GM23248 (cell line): ENCODE measurements around the gene CELF1.

Source experiments
- EZH2 ChIP-seq: fragments of 200-600 bp; sonication (generic); IDR thresholded peaks from 2 replicates; pipeline ENCODE4 v1.6.1; 2018; ENCODE audit warnings: antibody characterized with exemption, mild to moderate bottlenecking; ENCODE audit not compliant: insufficient read depth, poor library complexity, severe bottlenecking
- EZH2phosphoT487 ChIP-seq: fragments of 200-600 bp; sonication (generic); IDR thresholded peaks from 2 replicates; pipeline ENCODE4 v1.6.1; 2018; ENCODE audit warnings: antibody characterized with exemption, moderate library complexity, mild to moderate bottlenecking, low read depth; ENCODE audit not compliant: insufficient read depth

DNA sequence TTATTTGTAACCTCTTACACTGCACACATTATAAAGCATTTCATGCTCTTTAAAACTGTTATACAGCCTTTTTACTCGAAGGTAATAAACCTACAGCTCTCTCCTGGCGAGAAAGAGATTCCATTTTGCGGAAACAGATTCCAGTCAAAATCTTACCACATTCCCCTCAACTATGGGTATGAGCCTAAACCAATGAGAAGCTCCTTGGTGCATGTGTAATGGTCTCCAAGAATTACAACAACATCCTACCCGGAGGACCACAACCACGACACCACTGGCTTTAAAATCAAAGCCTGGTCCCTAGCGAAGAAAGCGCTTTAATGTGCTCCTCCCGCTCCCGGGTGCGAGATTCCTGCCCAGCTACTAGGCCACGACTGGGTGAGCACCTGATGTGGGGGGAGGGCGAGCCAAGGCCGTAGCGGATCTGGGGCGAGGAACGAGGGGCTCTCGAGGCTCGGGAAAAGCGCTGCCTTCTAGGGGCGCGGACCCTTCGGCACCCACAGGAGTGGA is 821 bp downstream of the CELF1 start:
- TF ChIP-seq EZH2 (no peak), EZH2phosphoT487 (no peak)
